Retina (tissue), 1 donor: ENCODE results near the gene COL4A2.
"Not testable (repeated sequence)": the region's sequence is repeated elsewhere in the genome, so short reads cannot be mapped to it uniquely, and the experiment has no call there.

ENCODE experiments used
- DNase-seq: peaks from one replicate; pipeline ENCODE4 v3.0.0-alpha.2; 2016

The COL4A2 gene

DNA sequence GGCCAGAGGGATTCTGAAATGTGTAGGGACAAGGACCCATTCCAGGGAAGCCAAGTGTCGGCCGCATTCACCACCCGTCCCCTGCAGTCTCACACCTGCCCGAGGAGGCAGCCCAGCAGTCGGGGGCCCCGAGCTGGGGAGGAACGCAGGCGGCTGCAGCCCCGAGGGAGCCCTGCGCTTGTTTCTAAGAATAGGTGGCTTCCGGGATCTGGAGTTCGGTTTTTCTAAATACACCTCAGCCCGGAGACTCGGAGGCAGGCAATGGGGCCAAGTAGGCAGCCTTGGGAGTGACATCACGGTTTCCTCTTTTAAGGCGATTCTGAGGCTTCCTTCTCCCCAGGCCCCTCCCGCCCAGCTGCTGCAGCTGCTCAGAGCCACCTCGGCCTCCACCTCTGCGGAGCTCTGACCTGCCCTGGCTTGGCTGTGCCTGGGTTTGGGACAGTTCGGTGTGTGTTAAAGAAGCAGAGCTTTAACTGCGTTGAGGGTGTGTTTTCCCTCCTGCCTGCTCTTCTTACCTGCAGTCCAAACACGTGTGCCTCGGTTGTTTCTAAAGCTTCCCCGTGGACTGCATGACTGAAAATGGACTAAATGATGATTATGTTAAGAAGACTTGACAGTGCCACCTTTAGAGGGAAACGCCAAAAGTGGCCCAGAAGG lies 80.5 kb downstream of the COL4A2 start:
- peak; percentile 51 for DNase-seq

DNA sequence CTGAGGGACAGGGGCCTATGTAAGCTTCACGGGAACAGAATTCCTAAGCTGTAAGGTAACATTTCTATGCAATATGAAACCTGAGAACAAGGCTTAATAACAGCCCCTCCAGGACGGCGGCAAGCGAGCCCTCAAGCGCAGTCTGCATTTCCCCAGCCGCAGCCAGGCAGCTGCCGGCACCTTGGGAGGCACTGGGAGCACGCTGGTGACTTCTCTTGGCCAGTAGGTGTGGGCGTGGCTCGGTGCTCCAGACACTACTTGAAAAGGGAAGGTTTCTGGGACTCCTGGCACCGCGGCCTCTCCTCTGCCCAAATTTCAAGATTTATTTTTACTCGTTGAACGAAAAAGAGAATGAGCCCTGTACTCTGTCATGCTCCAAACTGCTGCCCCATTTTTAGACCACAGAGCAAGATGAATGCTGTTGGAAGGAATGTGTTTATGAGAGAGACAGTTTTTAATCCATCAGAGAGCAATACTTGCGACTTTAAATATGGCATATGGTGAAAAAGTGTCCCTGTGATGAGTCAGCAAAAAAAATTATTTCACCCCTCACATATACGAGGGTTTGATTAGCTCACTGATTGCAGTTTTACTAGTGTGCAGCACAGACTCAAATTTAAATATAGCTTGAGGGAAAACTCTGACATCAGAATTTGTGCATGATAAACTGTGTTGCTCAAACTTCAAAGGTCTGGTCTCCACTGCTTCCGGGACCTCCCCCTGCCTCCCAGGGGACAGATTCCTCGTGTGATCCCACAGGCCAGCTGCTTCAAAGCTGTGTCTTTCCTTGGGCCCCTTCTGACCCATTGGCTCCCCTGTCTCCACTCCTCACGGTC lies 81.2 kb downstream of the COL4A2 start:
- DNase-seq: peak; percentile 50

- DNase-seq: peak; percentile 76
Measured at GRCh38 chr13:110390567-110390966, 83.5 kb downstream of the COL4A2 start.

GRCh38 chr13:110391273-110391672 lies 84.2 kb downstream of the COL4A2 start:
- no peak for DNase-seq

GRCh38 chr13:110392510-110393240 lies 85.6 kb downstream of the COL4A2 start:
- no peak for DNase-seq

- DNase-seq: no peak
Measured at GRCh38 chr13:110393761-110394160, 86.7 kb downstream of the COL4A2 start.

DNA sequence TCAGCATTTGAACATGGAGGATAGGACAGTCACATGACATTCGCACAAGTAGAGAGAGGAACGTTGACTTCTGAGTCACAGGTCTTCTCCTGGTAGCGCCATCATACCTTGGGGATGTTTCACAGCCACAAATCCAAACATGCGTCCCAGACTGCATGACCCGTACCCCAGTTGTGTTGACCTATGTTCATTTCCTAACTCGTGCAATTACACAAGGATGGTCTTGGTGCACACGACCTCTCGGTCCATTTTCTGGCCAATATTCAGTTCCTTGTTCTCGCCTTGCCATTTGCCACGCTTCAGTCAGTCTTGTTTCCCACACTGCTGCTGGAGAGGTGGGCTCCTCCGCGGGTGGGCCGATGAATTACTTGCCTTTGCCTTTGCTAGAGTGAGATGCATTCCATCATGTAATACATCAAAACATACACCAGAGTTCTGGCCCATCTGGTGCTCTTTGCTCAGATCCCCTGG lies 87.3 kb downstream of the COL4A2 start:
- no peak for DNase-seq

GRCh38 chr13:110395616-110396015 lies 88.5 kb downstream of the COL4A2 start:
- DNase-seq: not testable (repeated sequence)

GRCh38 chr13:110396476-110396875 lies 89.4 kb downstream of the COL4A2 start:
- DNase-seq: no peak

DNA sequence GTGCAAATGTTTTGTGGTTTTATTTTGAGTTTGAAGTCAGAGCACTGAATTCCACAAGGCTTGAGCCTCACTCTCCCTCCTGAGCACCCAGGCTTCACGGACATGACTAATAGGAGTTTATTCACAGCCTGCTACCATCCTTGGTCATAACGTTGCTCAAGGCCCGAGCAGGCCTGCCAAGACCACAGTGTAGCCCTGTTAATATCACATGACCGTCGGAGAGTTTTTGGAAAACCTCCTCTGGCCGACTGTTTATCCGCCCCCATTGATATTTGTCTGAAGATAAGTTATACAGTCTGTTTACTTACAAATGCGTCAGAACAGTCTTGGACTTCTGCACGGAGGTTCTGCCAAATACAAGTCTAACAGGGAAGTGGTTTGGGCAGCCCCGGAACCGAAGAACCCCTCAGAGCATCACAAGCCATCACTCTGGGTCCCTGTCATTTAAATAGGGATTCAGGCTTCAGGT lies 89.9 kb downstream of the COL4A2 start:
- no peak for DNase-seq

- DNase-seq: no peak
Measured at GRCh38 chr13:110397436-110398115, 90.5 kb downstream of the COL4A2 start.

DNA sequence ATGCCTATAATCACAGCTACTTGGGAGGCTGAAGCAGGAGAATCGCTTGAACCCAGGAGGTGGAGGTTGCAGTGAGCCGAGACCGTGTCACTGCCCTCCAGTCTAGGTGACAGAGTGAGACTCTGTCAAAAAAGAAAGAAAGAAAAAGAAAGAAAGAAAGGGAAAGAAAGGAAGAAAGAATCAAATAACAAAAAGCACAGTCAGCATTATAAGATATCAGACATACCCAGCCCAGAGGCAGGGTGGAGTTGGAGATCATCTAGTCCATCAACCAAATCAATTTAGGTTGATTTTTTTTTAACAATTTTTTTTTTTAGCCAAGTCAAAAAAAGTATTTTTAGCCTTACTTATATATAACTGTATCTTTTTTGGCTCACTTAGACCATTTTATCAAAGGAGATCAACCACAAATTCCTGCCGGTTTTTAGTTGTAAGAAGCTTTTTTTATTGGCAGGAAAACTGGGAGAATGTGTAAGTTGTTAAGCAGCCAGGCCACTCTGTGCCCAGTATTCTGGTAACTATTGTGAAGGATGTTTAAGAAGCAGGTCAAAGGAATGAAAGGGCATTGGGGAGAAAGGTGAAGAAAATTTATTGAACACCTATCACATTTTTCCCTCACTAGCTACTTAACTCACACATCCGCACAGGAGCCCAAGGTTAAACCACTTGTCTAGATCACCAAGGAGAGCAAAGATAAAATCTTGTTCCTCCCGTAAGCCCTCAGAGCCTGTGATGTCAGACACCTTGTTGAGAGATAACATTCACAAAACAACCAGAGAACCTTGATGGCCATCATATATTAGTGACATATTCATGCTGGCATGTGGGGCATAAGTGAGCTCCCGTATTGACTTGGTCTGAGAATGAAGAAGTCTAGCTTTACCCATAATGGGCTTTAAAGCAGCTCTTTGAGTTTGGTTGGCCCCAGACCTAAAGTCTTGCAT lies 91.8 kb downstream of the COL4A2 start:
- DNase-seq: no peak

DNA sequence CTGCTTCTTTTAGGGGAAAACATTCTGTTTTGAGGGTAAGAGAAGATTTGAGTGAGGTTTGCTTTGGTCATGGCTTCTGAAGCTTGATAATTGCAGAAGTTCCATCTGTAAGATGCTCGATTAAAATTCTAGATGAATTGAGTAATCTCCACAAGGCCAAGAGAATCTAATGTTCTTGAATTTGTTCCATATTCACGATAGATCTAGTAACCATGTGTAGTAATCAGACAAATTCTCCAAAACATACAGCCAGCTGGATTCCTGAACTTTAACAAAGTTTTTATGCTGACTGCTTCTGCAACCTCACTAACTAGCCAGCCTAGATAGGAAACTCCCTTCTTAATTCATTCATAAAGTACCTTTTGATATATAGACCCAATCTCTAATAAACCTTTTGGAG lies 92.7 kb downstream of the COL4A2 start:
- DNase-seq: no peak

DNA sequence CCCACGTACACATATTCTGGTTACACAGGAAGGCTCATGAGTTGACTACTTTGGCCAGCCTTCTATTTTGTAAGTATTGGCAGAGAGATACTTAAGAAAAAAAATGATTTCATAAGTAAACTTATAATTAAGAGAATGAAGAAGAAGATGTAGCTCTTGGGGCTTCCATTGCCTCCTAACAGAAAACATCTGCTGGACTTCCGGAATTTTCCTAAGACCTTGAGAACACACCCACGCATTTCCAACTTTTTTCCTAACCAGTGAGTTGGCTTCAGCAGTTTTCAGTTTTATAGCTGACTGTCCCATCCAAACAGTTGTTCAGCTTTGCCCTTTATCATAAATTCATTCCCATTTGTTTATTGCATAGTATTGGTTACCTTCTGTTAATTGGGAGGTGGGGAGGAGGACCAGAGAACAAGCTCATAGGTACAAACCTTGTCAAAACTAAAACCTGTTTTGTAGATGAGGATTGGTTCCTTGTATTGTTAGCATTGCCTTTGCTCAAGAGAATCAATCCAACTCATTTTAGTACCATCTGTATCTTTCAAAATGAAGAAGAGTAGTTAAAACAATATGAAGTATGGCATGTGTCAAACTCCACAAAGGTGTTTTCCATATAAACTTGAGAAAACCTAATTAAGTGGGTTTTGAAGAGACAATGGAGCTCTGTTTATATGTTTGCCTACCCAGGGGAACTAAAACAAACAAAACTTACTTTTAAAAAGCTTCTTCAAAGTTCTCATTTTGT lies 93.9 kb downstream of the COL4A2 start:
- DNase-seq: no peak

GRCh38 chr13:110402299-110403069 lies 95.4 kb downstream of the COL4A2 start:
- no peak for DNase-seq

GRCh38 chr13:110403315-110403714 lies 96.2 kb downstream of the COL4A2 start:
- no peak for DNase-seq

GRCh38 chr13:110403721-110404120 lies 96.6 kb downstream of the COL4A2 start:
- DNase-seq: no peak

DNA sequence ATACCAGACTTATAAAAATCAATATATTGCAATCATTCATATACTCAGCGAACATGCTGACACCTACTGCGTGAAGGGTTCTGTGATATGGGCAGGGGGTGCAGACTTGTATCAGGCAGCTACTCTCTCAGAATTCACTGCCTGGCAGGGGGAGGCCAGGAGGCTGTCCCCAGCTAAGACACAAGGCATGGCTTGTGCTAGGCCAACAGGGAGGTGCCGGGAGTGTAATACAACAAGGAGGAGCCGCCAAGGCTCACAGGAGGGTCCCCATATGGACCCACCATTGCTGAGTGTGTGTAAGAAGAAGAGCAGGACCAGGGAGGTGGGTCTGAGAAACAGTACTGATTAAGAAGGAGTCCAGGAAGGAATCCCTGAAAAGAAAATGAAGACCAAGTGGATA lies 97.2 kb downstream of the COL4A2 start:
- DNase-seq: no peak

- no peak for DNase-seq
Measured at GRCh38 chr13:110405597-110406450, 98.7 kb downstream of the COL4A2 start.
